ENCODE data around the gene TNRC6C. TPM values are rescaled to one million over a fixed set of nuclear protein-coding genes. Genes with fewer than 3 reads are reported as not detected.
A peak's percentile ranks its signal among the peaks of the same experiment; 100 is the strongest.
"Not testable (repeated sequence)": the region's sequence is repeated elsewhere in the genome, so short reads cannot be mapped to it uniquely, and the experiment has no call there.

The TNRC6C gene
- total RNA-seq, 1 experiment from 2014 or later: 2.6 TPM

- no peak for DNase-seq (ENCODE audit: low spot score)
Measured at GRCh38 chr17:77929871-77930436, 28.5 kb upstream of the TNRC6C start.

GRCh38 chr17:77930780-77931768 is 27.4 kb upstream of the TNRC6C start:
- DNase-seq (ENCODE audit: low spot score): no peak

GRCh38 chr17:77933777-77934398 is 24.6 kb upstream of the TNRC6C start:
- no peak for DNase-seq (ENCODE audit: low spot score)

GRCh38 chr17:77935121-77935571 is 23.4 kb upstream of the TNRC6C start:
- DNase-seq (ENCODE audit: low spot score): no peak

GRCh38 chr17:77935744-77936143 is 22.8 kb upstream of the TNRC6C start:
- not testable (repeated sequence) for DNase-seq (ENCODE audit: low spot score)

GRCh38 chr17:77936881-77937280 is 21.6 kb upstream of the TNRC6C start:
- no peak for DNase-seq (ENCODE audit: low spot score)

- DNase-seq (ENCODE audit: low spot score): no peak
Measured at GRCh38 chr17:77941004-77941403, 17.5 kb upstream of the TNRC6C start.

- no peak for DNase-seq (ENCODE audit: low spot score)
Measured at GRCh38 chr17:77942112-77942988, 16.2 kb upstream of the TNRC6C start.

GRCh38 chr17:77943971-77944370 is 14.5 kb upstream of the TNRC6C start:
- DNase-seq (ENCODE audit: low spot score): no peak

GRCh38 chr17:77944390-77945222 is 13.9 kb upstream of the TNRC6C start:
- no peak for DNase-seq (ENCODE audit: low spot score)

GRCh38 chr17:77946900-77947645 is 11.4 kb upstream of the TNRC6C start:
- no peak for DNase-seq (ENCODE audit: low spot score)

GRCh38 chr17:77948690-77949114 is 9.8 kb upstream of the TNRC6C start:
- DNase-seq (ENCODE audit: low spot score): peak; percentile 63

- DNase-seq (ENCODE audit: low spot score): no peak
Measured at GRCh38 chr17:77951123-77951522, 7.4 kb upstream of the TNRC6C start.

GRCh38 chr17:77952368-77952767 is 6.1 kb upstream of the TNRC6C start:
- DNase-seq (ENCODE audit: low spot score): no peak

- DNase-seq (ENCODE audit: low spot score): no peak
Measured at GRCh38 chr17:77957235-77957856, 1.2 kb upstream of the TNRC6C start.

GRCh38 chr17:77958716-77959125 is 218 bp downstream of the TNRC6C start:
- no peak for DNase-seq (ENCODE audit: low spot score)

GRCh38 chr17:77959126-77959925 is 823 bp downstream of the TNRC6C start:
- DNase-seq (ENCODE audit: low spot score): no peak

- no peak for DNase-seq (ENCODE audit: low spot score)
Measured at GRCh38 chr17:77959926-77960521, 1.5 kb downstream of the TNRC6C start.
